ENCODE measurements around the gene SLC35D3. TPM values are rescaled to one million over a fixed set of nuclear protein-coding genes. Genes with fewer than 3 reads are reported as not detected.
"Not testable (repeated sequence)": the region's sequence is repeated elsewhere in the genome, so short reads cannot be mapped to it uniquely, and the experiment has no call there.

The SLC35D3 gene
- total RNA-seq, 2 donors from 2014 or later = not detected

DNA sequence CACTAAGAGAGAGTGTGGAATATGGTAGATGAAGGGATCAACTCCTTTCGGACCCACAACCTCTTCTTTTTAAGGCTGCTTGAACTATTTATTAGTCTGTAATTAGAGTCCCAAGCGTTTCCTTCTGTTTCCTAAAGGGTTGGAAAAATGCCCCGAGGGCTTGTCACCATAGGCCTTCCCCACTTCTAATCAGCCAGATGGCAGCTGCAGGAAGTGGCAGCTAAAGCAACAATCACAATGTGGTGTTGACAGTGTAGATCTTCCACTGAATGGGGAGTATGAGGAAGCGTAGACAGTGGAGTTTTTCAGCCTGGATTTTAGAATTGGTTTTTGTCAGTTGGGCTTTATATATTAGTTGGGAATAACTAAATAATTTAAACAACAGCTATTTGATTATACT is 40.6 kb downstream of the SLC35D3 start:
- H3K27me3 Mint-ChIP-seq = peaks cover 33 to 49% of the 10 kb centered on the region in 2 donors
- peaks cover 1 to 2% of the 10 kb centered on the region in 2 donors for H3K4me1 Mint-ChIP-seq (ENCODE audit: low read depth in 2 of 2)
- H3K9me3 Mint-ChIP-seq = no peaks in the 10 kb centered on the region
- no peak for DNase-seq (ENCODE audit: low spot score)
- no peak overlapping the region for H3K27ac Mint-ChIP-seq
- no peak for ATAC-seq
- H3K36me3 Mint-ChIP-seq = no peaks in the 10 kb centered on the region
- no peak overlapping the region for H3K4me3 Mint-ChIP-seq

DNA sequence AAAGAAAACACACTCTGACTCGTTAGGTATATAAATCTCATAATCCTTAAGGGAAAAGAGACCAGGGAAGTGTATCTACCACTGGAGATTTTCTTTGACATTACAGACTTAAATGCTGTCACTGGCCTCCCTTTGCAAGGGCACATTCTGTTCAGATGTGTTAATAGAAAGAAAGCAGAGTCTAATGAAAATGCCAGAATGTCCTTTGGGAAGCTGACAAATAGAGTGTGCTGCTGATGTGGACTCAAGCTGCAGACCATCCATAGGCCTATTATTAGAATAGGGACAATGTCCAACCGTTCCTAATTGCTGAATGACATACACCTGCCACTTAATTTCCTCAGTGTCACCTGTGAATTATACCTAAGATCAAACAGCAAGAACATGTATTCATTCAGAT is 41.2 kb downstream of the SLC35D3 start:
- no peak overlapping the region for H3K4me3 Mint-ChIP-seq
- DNase-seq (ENCODE audit: low spot score) (no peak), ATAC-seq (no peak)
- H3K27ac Mint-ChIP-seq = no peak overlapping the region
- no peaks in the 10 kb centered on the region for H3K36me3 Mint-ChIP-seq
- H3K4me1 Mint-ChIP-seq (ENCODE audit: low read depth in 2 of 2) = peaks cover 4 to 6% of the 10 kb centered on the region in 2 donors
- H3K27me3 Mint-ChIP-seq = peaks cover 35 to 53% of the 10 kb centered on the region in 2 donors
- H3K9me3 Mint-ChIP-seq = no peaks in the 10 kb centered on the region

DNA sequence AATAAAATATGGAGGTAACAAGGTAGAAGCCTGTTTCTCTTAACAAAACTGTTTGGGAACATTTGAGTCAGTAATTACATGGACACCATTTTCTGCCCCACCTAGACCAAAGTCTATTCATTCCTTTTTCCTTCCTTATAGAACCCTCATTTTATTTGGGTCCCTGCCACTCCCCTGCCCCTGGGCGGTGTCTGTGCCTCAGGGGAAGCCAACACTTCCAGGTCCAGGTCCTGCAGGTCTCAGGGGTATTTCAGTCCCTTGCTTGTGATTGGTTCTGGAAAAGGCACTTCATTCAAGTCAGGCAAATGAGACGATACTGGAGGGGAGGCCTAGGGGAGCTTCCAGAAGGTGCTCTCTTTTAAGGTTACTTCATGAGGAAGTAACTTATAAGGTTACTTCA is 42.3 kb downstream of the SLC35D3 start:
- no peak for ATAC-seq
- Mint-ChIP-seq H3K9me3 (no peaks in the 10 kb centered on the region), H3K27ac (no peak overlapping the region), H3K36me3 (no peaks in the 10 kb centered on the region), H3K4me1 (ENCODE audit: low read depth in 2 of 2) (peaks cover 4 to 6% of the 10 kb centered on the region in 2 donors), H3K27me3 (peaks cover 34 to 53% of the 10 kb centered on the region in 2 donors), H3K4me3 (no peak overlapping the region)
- DNase-seq (ENCODE audit: low spot score) = no peak

DNA sequence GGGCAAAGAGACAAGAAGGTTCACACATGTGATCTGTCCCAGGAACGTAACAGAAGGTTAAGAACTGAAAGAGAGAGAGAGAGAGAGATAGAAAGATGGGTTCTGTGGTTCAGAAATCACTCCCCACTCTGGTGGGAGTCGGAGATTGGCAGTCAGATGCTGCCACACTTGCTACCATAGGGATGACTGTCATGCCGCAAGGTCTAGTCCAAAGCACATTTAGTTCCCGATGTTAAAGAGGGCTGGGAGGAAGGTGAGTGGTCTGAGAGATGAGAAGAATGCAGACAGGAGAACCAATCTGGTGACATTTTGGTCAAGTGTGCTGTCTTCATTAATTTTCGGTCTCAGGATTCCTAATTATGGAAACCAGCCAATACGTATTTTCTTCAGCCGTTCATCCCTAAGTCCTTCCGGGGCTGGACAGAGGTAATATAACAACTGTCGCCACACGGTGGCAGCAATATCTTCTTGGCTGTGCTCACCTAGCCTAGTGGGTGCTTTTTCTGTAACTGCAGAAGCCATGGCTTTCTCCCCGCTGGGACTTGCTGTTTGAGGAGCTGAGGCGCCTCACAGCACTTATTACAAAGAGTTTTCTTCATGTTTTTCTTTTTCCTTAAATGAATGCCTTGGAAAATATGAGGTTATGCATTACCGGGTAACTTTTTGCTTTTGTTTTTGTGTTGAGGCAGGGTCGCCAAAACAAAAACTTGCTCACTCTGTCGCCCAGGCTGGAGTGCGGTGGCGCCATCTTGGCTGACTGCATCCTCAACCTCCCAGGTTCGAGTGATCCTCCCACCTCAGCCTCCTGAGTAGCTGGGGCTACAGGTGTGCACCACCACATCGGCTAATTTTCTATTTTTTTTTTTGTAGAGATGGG is 46.0 kb downstream of the SLC35D3 start:
- Mint-ChIP-seq H3K27me3 (peaks cover 39 to 45% of the 10 kb centered on the region in 2 donors), H3K9me3 (no peaks in the 10 kb centered on the region), H3K4me3 (no peak overlapping the region), H3K4me1 (ENCODE audit: low read depth in 2 of 2) (peaks cover 4 to 6% of the 10 kb centered on the region in 2 donors), H3K27ac (no peak overlapping the region), H3K36me3 (no peaks in the 10 kb centered on the region)
- DNase-seq (ENCODE audit: low spot score) (peak; percentile 79), ATAC-seq (peak; percentile 81)

DNA sequence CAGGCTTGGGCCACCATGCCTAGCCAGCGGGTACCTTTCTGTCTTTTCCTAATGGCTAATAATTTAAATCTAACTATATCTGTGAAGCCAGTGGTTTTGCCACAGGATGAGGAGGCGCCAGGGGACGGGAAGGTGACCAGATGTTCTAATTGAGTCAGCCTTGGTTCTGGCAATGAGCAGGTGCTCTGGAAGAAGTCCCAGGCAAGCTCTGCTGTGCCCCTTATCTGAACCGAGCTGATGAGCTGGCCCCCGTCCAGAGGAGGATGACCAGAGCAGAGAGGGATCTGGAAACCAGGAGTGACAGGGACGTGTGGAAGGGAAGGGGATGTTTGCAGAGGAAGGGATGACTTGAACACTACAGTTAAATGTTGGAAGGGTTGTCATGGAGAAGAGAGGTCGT is 46.7 kb downstream of the SLC35D3 start:
- Mint-ChIP-seq H3K36me3 (no peaks in the 10 kb centered on the region), H3K4me1 (ENCODE audit: low read depth in 2 of 2) (peaks cover 4 to 6% of the 10 kb centered on the region in 2 donors), H3K27me3 (peaks cover 42 to 45% of the 10 kb centered on the region in 2 donors), H3K4me3 (no peak overlapping the region), H3K9me3 (no peaks in the 10 kb centered on the region), H3K27ac (no peak overlapping the region)
- no peak for ATAC-seq
- no peak for DNase-seq (ENCODE audit: low spot score)

DNA sequence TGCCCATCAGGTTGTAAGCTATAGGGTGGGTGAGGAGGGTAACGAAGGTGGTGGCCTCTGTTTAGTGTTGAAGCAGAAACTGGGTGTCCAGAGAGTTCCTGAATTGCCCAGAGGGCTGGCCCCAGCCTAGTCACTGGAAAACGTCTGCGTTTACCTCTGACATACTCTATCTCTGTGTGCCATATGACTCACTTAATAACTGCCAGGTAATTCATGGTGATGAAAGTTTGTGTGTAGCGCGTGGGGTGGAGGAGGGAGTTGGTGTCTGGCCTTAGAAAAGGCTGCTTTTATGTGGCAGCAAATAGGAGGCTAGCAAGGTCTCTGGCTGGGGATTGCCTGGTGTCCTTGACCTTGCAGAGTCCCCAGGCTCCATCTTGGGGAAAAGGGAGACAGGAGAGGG is 47.3 kb downstream of the SLC35D3 start:
- Mint-ChIP-seq H3K9me3 (no peaks in the 10 kb centered on the region), H3K27ac (no peak overlapping the region), H3K4me3 (no peak overlapping the region), H3K36me3 (no peaks in the 10 kb centered on the region), H3K27me3 (peaks cover 38 to 40% of the 10 kb centered on the region in 2 donors), H3K4me1 (ENCODE audit: low read depth in 2 of 2) (peaks cover 4 to 6% of the 10 kb centered on the region in 2 donors)
- DNase-seq (ENCODE audit: low spot score) (no peak), ATAC-seq (no peak)

DNA sequence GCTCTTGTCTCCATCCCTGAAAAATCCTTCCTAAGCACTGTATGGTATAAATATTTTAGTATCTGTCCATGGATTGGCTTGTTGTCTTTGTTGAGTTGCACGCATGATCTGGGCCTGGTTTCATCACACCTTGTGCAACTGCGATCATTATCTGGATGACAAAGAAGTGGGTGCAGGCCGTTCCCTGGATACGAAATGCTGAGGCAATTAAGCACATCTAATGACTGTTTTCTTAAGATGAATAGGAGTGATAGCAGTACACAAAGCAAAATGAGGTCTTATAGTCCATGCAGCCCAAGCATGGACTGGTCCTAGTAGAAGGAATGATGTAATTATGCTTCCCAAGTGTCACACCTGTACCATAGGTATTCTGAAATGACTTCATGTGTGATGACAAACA is 47.8 kb downstream of the SLC35D3 start:
- H3K36me3 Mint-ChIP-seq = no peaks in the 10 kb centered on the region
- no peak overlapping the region for H3K4me3 Mint-ChIP-seq
- ATAC-seq = no peak
- no peaks in the 10 kb centered on the region for H3K9me3 Mint-ChIP-seq
- DNase-seq (ENCODE audit: low spot score) = no peak
- H3K4me1 Mint-ChIP-seq (ENCODE audit: low read depth in 2 of 2) = peaks cover 4 to 6% of the 10 kb centered on the region in 2 donors
- H3K27me3 Mint-ChIP-seq = peaks cover 38 to 40% of the 10 kb centered on the region in 2 donors
- H3K27ac Mint-ChIP-seq = no peak overlapping the region

DNA sequence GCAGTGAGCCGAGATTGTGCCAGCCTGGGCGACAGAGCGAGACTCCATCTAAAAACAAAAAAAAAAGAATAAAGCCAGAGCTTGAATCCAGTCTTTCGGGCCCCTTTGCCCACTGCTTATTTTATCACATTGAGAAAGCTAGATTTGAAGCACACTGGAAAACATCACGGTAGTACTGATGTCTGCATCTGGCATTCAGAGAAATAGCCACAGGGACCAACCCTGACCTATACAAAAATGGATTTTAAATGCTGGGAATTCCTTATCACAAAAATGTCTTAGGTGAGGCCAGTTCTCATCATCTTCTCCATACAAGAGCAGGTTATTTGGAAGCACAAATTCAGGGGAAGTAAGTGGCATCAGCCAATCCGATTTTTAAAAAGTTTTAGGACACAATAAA is 49.5 kb downstream of the SLC35D3 start:
- H3K9me3 Mint-ChIP-seq = no peaks in the 10 kb centered on the region
- no peak overlapping the region for H3K4me3 Mint-ChIP-seq
- peaks cover 30 to 32% of the 10 kb centered on the region in 2 donors for H3K27me3 Mint-ChIP-seq
- peaks cover 4 to 6% of the 10 kb centered on the region in 2 donors for H3K4me1 Mint-ChIP-seq (ENCODE audit: low read depth in 2 of 2)
- ATAC-seq (no peak), DNase-seq (ENCODE audit: low spot score) (no peak)
- H3K36me3 Mint-ChIP-seq = no peaks in the 10 kb centered on the region
- H3K27ac Mint-ChIP-seq = no peak overlapping the region

DNA sequence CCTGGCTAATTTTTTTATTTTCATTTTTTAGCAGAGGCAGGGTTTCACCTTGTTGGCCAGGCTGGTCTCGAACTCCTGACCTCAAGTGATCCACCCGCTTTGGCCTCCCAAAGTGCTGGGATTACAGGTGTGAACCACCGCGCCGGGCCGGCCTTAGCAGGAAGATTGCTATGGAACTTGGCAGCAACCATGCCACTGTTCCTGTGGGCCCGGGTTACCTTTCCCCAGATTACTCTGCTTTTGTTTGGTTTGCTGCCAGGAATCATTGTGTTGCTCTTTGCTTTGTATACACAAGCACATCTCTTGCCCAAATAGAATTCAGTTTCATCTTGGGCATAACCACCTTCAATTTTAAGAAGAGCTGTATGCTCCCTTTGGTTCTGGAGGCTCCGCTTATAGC is 51.7 kb downstream of the SLC35D3 start:
- not testable (repeated sequence) for H3K36me3 Mint-ChIP-seq

More for the DNA sequence above, 51.7 kb downstream of the SLC35D3 start:
- not testable (repeated sequence) for DNase-seq (ENCODE audit: low spot score); H3K9me3 Mint-ChIP-seq; H3K4me3 Mint-ChIP-seq; ATAC-seq; H3K4me1 Mint-ChIP-seq (ENCODE audit: low read depth in 2 of 2); H3K27ac Mint-ChIP-seq
- H3K27me3 Mint-ChIP-seq = peaks cover 20 to 24% of the 10 kb centered on the region in 2 donors

Other genes starting within 250 kb of the SLC35D3 start
- gene MAP3K5, start 129.8 kb upstream of the SLC35D3 start, total RNA-seq = 10 to 100 TPM; 27.9 to 33.0 TPM
- 1 to 10 TPM; 4.2 to 5.9 TPM for gene PEX7, start 99.7 kb upstream of the SLC35D3 start, total RNA-seq
- not detected for gene IL20RA, start 122.7 kb downstream of the SLC35D3 start, total RNA-seq